Transverse colon (tissue), 4 donors: ENCODE results near the gene EEF1AKMT2. TPM values are rescaled to one million over a fixed set of nuclear protein-coding genes. Genes with fewer than 3 reads are reported as not detected.
"Not testable (repeated sequence)": the region's sequence is repeated elsewhere in the genome, so short reads cannot be mapped to it uniquely, and the experiment has no call there.

Experiments used
- DNase-seq: peaks from one replicate; pipeline ENCODE4 v3.0.0-alpha.2; 2019
- H3K27ac ChIP-seq, 4 donors: fragments of 200-600 bp; sonication (generic); 2 replicates each; pipeline ENCODE4 v1.5.1; 2016 to 2018; ENCODE audit warnings: inconsistent platforms in 4 of 4
- H3K27me3 ChIP-seq: fragments of 200-600 bp; sonication (generic); 2 replicates; pipeline ENCODE4 v1.5.1; 2017; ENCODE audit warnings: inconsistent platforms
- H3K36me3 ChIP-seq, 4 donors: fragments of 200-600 bp; sonication (generic); 2 replicates each; pipeline ENCODE4 v1.5.1; 2017 to 2019; ENCODE audit warnings: inconsistent platforms in 4 of 4
- H3K4me1 ChIP-seq, 4 donors: fragments of 200-600 bp; sonication (generic); 2 replicates each; pipeline ENCODE4 v1.5.1; 2017 to 2020; ENCODE audit warnings: inconsistent platforms in 4 of 4
- H3K4me3 ChIP-seq, 4 donors: fragments of 200-600 bp; sonication (generic); 1 replicate in 1 of 4; 2 replicates in 3 of 4; pipeline versions ENCODE4 v1.5.1 to v1.6.1; 2017 to 2019; ENCODE audit warnings: inconsistent platforms in 4 of 4
- H3K9me3 ChIP-seq, 2 donors: fragments of 200-600 bp; sonication (generic); 2 replicates each; pipeline ENCODE4 v1.5.1; 2017 to 2019; ENCODE audit warnings: inconsistent platforms in 2 of 2
- EP300 ChIP-seq: sonication (generic); formaldehyde crosslinking; IDR thresholded peaks from one replicate; pipeline ENCODE4 v1.6.1; 2017; ENCODE audit warnings: antibody characterized with exemption, low read depth
- POLR2A ChIP-seq: fragments of 450-650 bp; IDR thresholded peaks from one replicate; pipeline ENCODE4 v1.6.1; 2016; ENCODE audit warnings: antibody characterized with exemption, mild to moderate bottlenecking, moderate library complexity
- POLR2AphosphoS5 ChIP-seq, 3 donors: sonication (generic); formaldehyde crosslinking; IDR thresholded peaks; one replicate each; pipeline ENCODE4 v1.6.1; 2016; ENCODE audit warnings: antibody characterized with exemption in 3 of 3
- WGBS, 2 donors: methylation state at CpG; one replicate each; pipeline ENCODE4 v1.1.5; 2018; ENCODE audit warnings: low coverage in 1 of 2; 5-methylcytosine and 5-hydroxymethylcytosine counted together
- in situ Hi-C, 4 donors: fragments of 200-750 bp; cut with MboI; loops; one replicate each; pipeline versions ENCODE4 v1.15.0 to v1.15.1; 2017; ENCODE audit warnings: low sequenced_read_pairs in 3 of 4, low pct_ligation_motif_present in 1 of 4, low pct_unique_long_range_greater_than_20kb in 1 of 4
- intact Hi-C: fragments of 100-400 bp; cut with DNase I; formaldehyde crosslinking; loops from one replicate; pipeline ENCODE4 v1.15.1; 2023; ENCODE audit warnings: low total_unique reads
- total RNA-seq, 4 donors: library from RNA; depleted of rRNA; stranded (reverse); fragments of >200 nt; gene quantifications; one replicate each; pipeline ENCODE4 v1.1.0, GENCODE V29; 2016
- TF ChIP-seq, protein P1 (sequence below), 5 experiments: fragments of 200-600 bp in 3 of 5; fragments of 450-650 bp in 2 of 5; sonication (generic) in 3 of 5; IDR thresholded peaks; 1 replicate in 2 of 5; 2 replicates in 3 of 5; pipeline ENCODE4 v1.5.1; 2016 to 2017; ENCODE audit warnings: antibody characterized with exemption in 5 of 5, inconsistent platforms in 3 of 5, mild to moderate bottlenecking in 2 of 5, moderate library complexity in 1 of 5

The EEF1AKMT2 gene
- total RNA-seq, 4 donors from 2014 or later: 5.2 to 19.1 (median 10.6) TPM

DNA sequence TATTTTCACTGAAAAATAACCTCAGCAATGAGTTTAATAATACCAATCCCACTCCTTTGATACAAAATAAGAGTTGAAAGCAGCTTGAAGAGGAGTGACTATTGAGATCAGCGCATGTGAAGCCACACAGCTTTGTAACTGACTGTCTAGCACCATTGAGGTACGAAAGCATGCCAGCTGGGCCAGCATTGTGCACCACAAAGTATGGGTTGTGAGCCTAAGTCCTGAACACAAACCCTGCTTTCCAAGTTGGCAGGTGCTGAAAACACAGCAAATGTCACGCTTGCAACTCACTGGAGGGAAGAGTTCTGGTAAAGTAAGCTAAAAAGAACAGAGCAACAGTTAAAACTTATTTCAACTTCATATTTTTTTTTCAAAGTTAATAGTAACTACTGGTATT, 43.5 kb downstream of the EEF1AKMT2 start:
- Histone ChIP-seq H3K27ac (peak overlapping the region; percentile 59 to 94 (median 88)), H3K9me3 (no peaks in the 10 kb centered on the region), H3K4me3 (no peak overlapping the region), H3K36me3 (no peaks in the 10 kb centered on the region), H3K4me1 (peaks cover 11 to 44% (median 28%) of the 10 kb centered on the region in 4 donors), H3K27me3 (no peaks in the 10 kb centered on the region)
- no peak for DNase-seq
- in situ Hi-C loops: loop anchor here (5.0 to 25.0 kb wide), 3 partner anchors 111 to 213 kb away; no protein-coding TSS in a partner anchor
- TF ChIP-seq EP300: no peak
- TF ChIP-seq POLR2A: no peak
- TF ChIP-seq, protein P1, sequence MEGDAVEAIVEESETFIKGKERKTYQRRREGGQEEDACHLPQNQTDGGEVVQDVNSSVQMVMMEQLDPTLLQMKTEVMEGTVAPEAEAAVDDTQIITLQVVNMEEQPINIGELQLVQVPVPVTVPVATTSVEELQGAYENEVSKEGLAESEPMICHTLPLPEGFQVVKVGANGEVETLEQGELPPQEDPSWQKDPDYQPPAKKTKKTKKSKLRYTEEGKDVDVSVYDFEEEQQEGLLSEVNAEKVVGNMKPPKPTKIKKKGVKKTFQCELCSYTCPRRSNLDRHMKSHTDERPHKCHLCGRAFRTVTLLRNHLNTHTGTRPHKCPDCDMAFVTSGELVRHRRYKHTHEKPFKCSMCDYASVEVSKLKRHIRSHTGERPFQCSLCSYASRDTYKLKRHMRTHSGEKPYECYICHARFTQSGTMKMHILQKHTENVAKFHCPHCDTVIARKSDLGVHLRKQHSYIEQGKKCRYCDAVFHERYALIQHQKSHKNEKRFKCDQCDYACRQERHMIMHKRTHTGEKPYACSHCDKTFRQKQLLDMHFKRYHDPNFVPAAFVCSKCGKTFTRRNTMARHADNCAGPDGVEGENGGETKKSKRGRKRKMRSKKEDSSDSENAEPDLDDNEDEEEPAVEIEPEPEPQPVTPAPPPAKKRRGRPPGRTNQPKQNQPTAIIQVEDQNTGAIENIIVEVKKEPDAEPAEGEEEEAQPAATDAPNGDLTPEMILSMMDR (IDR thresholded peaks at IDR 0.05): no peak
- no peak for TF ChIP-seq POLR2AphosphoS5 (IDR thresholded peaks at IDR 0.05)
- 88 to 90% methylated on average over 3 of the region's 3 CpGs for WGBS, 2 donors
- intact Hi-C loops: no loop called here

DNA sequence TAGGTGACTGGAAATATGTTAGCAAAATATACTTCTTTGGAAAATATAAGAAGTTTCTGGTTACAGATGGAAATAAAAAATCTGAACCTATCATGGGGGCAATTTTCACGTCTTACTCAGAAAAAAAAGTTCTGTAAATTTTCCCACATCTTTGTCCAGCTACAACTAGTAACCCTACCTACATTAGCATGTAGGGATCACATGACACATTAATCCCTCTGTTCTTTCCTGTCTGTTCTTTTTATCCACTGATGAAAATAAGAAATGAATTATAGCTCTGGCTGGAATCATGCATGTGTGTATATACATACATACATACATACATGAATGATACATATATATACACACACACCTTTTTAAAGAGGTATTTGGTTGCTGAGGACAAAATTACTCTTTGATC, 43.9 kb downstream of the EEF1AKMT2 start:
- in situ Hi-C loops: loop anchor here (5.0 to 25.0 kb wide), 3 partner anchors 110 to 213 kb away; no protein-coding TSS in a partner anchor
- 57 to 81% methylated on average over 1 of the region's 1 CpG for WGBS, 2 donors
- H3K27me3 ChIP-seq: no peaks in the 10 kb centered on the region
- H3K27ac ChIP-seq: peak overlapping the region; percentile 59 to 94 (median 88)
- no peak overlapping the region for H3K4me3 ChIP-seq
- peaks cover 11 to 44% (median 28%) of the 10 kb centered on the region in 4 donors for H3K4me1 ChIP-seq
- DNase-seq: no peak
- intact Hi-C loops: no loop called here
- TF ChIP-seq, protein P1 (IDR thresholded peaks at IDR 0.05): no peak
- no peak for TF ChIP-seq EP300
- TF ChIP-seq POLR2A: no peak
- TF ChIP-seq POLR2AphosphoS5 (IDR thresholded peaks at IDR 0.05): no peak
- H3K9me3 ChIP-seq: no peaks in the 10 kb centered on the region
- H3K36me3 ChIP-seq: no peaks in the 10 kb centered on the region

DNA sequence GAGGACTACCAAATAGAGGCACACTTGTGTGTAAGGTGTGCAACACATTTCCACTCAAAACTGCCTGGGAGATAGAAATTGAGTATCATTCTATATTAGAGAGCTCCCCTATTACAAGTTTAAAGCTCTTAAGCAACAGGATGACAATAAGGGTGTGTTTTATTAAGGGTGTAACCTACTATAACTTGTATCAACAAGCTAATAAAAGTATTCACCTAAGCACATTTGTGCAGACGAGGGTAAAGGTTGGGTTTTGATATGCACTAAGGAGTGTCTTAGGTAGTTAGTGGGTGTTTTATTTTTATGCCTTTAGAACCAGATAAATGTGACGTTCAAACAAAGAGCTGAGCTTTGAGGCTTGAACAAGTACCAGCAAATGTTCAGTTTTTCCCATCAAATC, 44.7 kb downstream of the EEF1AKMT2 start:
- no peak for TF ChIP-seq POLR2A
- TF ChIP-seq EP300: peak; percentile 44
- TF ChIP-seq, protein P1 (IDR thresholded peaks at IDR 0.05): no peak
- peak in 2 of 3 donors; percentile 51 to 57 for TF ChIP-seq POLR2AphosphoS5 (IDR thresholded peaks at IDR 0.05)
- no peaks in the 10 kb centered on the region for H3K36me3 ChIP-seq
- no peaks in the 10 kb centered on the region for H3K27me3 ChIP-seq
- intact Hi-C loops: no loop called here
- H3K9me3 ChIP-seq: no peaks in the 10 kb centered on the region
- no peak for DNase-seq
- 33 to 47% methylated on average over 2 of the region's 2 CpGs for WGBS, 2 donors
- H3K4me3 ChIP-seq: no peak overlapping the region
- in situ Hi-C loops: loop anchor here (5.0 to 25.0 kb wide), 3 partner anchors 110 to 212 kb away; no protein-coding TSS in a partner anchor
- peak overlapping the region; percentile 87 to 94 (median 89) for H3K27ac ChIP-seq
- H3K4me1 ChIP-seq: peaks cover 13 to 51% (median 35%) of the 10 kb centered on the region in 4 donors

DNA sequence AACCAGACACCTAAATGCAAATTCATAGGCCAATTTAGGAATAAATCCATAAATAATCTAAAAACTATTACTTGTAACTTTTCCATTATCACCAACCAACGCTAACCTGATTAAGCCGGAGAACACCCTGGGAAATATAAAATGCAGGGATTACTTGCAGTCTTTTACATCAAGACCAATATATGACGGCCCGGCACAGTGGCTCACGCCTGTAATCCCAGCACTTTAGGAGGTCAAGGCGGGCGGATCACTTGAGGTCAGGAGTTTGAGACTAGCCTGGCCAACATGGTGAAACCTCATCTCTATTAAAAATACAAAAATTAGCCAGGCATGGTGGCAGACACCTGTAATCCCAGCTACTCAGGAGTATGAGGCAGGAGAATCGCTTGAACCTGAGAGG, 45.2 kb downstream of the EEF1AKMT2 start:
- H3K36me3 ChIP-seq, H3K27me3 ChIP-seq, H3K4me3 ChIP-seq, H3K9me3 ChIP-seq, intact Hi-C loops, DNase-seq: not testable (repeated sequence)
- 67 to 76% methylated on average over 3 to 8 of the region's 8 CpGs for WGBS, 2 donors
- Histone ChIP-seq H3K27ac (peak overlapping the region; percentile 87 to 94 (median 89)), H3K4me1 (peaks cover 18 to 56% (median 40%) of the 10 kb centered on the region in 4 donors)
- in situ Hi-C loops: loop anchor here (5.0 to 25.0 kb wide), 3 partner anchors 109 to 212 kb away; no protein-coding TSS in a partner anchor

DNA sequence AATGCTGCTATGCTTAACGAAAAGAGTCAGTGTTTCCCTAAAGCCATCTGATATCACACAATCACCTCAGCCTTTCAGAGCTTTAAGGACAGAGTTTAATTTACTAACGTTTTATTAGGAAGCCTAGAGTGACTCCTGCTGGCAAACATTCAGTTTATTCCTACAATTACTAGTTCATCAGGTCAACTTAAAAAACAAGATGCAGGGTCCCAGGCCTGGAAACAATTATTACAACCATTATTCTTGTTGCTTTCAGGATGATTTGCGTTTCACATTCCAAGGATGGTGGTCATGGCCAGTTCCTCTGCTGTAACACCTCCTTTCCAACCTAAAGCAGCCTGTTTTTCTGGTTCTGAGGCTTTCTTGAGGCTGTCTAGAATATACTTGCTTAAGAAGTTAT, 46.0 kb downstream of the EEF1AKMT2 start:
- in situ Hi-C loops: loop anchor here (5.0 to 25.0 kb wide), 3 partner anchors 108 to 211 kb away; no protein-coding TSS in a partner anchor
- peaks cover 23 to 64% (median 48%) of the 10 kb centered on the region in 4 donors for H3K4me1 ChIP-seq

More for the DNA sequence above, 46.0 kb downstream of the EEF1AKMT2 start:
- Histone ChIP-seq H3K4me3 (no peak overlapping the region), H3K27me3 (no peaks in the 10 kb centered on the region), H3K36me3 (no peaks in the 10 kb centered on the region), H3K27ac (peak overlapping the region; percentile 87 to 94 (median 89)), H3K9me3 (no peaks in the 10 kb centered on the region)
- intact Hi-C loops: no loop called here
- WGBS, 2 donors: 29 to 35% methylated on average over 3 of the region's 3 CpGs
- DNase-seq: no peak
- TF ChIP-seq POLR2A (no peak), EP300 (no peak)
- TF ChIP-seq, protein P1 (IDR thresholded peaks at IDR 0.05): peak; percentile 23 to 51 (median 29)
